GM21529 (cell line): ENCODE results near the gene CTNND2.
"Not testable (repeated sequence)": the region's sequence is repeated elsewhere in the genome, so short reads cannot be mapped to it uniquely, and the experiment has no call there.

ENCODE experiments used
- ATAC-seq: cut with Tn5 transposase; IDR thresholded peaks from one replicate; pipeline ENCODE4 v1.9.1; 2021; ENCODE audit not compliant: unreplicated experiment

The CTNND2 gene

DNA sequence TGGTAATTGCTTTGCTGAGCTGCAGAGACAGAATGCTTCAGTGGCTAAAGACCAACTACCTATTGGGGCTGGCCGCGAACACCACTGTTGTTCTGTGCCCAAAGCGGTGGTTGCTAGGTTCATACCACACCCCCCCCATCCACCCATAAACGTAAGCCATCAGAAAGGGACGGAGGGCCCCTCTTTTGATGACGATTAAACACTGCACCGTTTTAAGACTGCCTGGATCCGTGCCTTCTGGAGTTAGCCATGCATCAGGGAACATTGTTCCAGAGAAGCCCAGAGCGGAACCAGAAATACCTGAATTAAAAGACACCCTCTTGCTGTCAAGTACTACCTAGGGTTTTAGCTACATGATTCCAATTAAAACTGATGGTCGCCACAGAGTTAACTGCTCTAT, 774.1 kb downstream of the CTNND2 start:
- ATAC-seq = no peak

DNA sequence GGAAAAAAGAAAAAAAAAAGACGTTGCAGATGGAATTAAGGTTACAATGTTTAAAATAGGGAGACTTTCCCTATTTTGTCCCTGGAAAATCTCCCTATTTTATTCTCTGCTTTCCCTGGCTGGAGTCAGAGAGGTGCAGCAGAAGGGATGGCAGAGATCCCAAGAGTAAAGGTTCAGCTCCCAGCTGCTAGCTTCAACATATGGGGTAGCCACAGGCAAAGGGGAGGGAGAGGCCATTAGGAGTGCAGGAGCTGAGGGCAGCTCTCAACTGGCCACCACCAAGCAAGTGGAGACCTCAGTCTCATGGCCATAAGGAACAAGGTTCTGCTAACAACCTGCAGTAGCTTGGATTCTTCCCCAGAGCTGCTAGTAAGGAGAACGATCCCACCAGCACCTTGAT, 776.2 kb downstream of the CTNND2 start:
- no peak for ATAC-seq

DNA sequence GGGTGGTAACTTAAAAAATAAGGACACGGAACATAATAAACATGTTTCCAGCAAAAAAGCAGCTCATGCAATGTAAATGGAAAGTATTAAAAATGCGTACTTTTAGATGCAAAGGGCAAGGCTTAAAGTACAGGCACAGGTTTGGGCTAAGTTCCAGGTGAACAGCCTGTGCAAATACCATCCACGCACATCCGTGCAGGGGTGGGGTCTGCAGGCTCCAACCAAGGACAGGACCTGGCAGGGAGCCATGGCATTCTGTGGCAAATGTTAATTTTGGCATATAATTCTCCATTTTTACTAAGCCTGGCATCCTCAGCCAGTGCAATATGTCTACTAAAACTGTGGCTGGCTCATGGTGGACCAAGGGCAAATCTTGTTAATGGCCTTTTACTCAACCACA, 777.4 kb downstream of the CTNND2 start:
- no peak for ATAC-seq

DNA sequence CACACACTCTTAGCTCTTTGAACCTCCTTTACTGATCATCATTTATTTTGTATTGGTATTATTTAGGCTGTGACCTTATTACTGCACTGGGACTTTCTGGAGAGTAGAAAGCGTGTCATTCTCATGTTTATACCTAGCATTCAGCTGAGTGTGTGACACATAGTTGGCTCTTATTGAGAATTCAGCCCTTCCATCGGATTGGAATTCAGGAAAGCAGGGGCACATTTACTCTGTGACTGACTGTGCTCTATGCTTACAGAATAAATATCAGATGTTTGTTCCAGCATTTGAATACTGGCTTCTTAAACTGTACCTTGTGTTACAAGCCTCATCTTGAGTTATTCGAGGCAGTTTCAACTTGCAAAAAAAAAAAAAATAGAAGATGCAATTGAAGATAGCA, 782.4 kb downstream of the CTNND2 start:
- no peak for ATAC-seq

DNA sequence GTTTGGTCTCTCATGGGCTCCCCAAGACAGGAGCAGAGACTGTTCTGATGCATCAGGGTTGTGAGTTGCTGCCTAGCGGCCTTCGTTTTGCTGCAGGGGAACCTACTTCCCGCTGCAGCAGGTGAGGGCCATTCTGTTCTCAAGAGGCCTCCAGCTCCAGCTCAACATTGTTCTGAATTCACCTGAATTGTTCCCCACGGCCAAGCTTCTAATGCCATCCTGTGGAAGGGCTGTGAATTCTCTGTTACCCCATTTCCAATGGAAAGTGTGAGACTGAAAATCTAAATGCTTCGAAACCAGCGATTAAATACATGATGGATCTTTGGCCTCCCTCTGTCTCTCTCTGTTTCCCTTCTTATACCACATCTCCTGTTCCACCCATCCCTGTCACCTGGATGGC, 794.1 kb downstream of the CTNND2 start:
- ATAC-seq = no peak

DNA sequence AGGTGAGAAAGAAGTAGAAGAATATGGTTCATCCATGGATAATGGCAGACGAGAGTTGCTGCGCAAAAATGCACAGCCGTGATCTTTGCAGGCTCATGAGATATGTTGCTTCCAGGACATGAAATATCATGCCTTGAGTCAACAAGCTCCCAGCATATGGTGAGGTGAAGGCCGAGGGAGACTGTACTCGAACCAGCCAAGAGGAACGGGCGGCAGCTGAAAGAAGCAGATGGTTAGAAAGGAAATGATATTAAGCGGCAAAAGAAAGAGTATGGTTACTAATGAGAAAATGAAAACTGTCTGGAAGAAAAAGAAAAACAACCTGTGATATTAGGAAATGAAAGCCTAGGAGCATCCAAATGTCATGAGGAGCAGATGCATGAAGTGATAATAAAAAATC, 798.5 kb downstream of the CTNND2 start:
- ATAC-seq = no peak

DNA sequence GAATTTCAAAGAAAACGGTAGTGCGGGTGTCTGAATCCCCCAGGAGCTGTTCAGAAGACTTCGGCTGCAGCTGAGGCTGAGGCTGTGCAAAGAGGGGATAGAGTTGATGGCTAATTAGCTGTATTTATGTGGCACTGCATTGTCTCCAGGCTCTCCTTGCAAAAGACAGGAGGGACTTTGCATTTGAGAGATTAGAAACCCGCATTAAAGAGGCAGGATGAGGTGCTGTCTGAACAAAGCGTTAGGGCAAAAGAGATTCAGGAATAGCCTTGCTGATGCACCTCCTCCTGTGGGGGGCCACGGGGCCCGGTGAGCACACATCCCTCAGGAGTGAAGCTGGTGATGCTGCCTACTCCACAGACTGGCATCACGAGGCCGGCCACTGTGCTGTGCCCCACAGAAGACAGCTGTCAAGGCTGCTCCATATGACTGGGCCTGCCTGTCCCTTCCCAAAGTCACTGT, 799.6 kb downstream of the CTNND2 start:
- ATAC-seq = no peak

DNA sequence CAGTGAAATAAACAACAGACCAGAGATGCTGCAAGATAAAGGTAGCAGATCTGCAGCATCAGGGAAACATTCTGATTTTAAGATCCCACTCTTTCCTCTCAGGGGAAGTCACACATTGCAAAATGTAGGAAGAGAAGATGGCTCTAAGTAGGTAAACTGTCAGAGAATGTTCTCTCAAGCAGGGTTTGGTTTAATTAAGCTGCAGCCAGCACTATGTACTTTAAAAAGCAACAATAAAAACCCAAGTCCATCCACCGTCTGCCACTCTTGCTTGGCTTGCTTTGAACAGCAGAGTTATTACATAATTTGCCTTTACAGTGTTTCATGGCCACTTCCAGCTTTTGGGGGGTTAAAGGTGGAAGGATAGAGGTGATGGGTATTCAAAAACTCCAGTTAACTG, 800.0 kb downstream of the CTNND2 start:
- ATAC-seq = no peak

DNA sequence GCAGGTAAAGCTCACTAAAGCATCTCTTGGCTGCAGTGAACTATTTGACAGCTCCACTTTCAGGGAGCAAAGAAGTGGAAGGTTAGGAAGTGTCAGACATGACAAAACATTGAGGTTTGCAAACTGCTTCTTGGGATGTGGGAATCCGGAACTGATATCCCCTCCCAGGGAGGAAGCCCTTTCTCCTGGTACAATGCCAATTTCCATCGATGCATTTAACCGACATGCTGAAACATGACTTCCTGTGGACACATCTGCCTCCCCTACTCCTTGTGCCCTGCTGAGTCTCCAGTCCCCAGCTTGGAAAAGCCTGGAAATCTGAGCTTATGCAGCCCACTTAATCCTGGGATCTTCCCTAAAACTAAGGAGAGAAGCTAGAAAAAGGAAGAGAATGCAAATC, 820.1 kb downstream of the CTNND2 start:
- no peak for ATAC-seq

DNA sequence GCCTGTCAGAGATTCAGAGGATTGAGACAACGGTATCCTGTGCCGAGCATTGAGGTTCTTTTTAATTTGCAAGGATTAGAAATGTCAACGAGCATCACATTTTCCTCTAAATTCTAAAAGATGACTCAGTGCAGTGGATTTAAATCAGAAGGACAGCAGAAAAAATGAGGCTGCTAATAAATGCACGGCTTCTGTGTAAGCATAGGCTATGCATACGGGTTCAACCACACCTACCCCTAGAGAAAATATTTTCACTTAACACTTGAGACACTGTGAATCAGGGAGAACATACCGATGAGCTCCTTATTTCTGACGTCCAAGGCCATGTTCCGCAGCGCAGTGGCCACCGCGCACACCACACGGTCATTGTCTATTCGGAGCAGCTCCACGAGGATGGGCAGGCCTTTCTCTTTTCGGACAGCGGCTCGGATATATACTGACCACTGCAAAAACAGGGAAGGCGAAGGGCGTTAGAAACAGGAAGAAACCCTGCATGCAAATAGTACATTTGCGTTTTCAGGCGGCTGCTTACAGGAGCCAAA, 821.8 kb downstream of the CTNND2 start:
- ATAC-seq = no peak

DNA sequence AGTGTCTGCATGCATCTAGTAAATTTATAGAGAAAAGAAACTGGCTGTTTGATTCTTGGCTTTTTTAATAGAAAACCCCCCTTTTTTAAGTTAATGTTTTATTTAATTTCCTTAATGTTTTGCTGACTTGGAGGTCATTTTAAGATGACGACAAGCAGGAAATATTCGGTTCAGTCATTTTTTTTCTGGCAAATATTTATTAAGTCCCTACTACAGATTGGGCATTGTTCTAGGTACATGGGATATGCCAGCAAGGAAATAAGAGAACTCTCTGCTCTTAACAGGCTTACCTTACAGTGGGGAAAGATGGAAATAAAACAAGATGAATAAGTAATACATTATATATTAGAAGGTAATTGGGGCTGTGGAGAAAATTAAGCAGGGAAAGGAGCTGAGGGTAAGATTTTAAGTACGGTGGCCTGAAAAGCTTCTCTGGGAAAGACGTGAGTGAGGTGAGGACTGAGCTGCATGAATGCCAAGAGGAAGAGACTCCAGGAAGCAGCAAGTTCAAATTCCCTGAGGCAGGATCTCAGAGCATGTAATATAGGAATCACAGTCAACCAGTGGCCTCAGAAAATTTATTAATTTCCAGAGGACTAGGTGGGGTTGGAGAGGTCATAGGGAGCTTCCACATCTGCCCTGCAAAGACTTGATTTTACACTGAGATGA, 827.2 kb downstream of the CTNND2 start:
- no peak for ATAC-seq

DNA sequence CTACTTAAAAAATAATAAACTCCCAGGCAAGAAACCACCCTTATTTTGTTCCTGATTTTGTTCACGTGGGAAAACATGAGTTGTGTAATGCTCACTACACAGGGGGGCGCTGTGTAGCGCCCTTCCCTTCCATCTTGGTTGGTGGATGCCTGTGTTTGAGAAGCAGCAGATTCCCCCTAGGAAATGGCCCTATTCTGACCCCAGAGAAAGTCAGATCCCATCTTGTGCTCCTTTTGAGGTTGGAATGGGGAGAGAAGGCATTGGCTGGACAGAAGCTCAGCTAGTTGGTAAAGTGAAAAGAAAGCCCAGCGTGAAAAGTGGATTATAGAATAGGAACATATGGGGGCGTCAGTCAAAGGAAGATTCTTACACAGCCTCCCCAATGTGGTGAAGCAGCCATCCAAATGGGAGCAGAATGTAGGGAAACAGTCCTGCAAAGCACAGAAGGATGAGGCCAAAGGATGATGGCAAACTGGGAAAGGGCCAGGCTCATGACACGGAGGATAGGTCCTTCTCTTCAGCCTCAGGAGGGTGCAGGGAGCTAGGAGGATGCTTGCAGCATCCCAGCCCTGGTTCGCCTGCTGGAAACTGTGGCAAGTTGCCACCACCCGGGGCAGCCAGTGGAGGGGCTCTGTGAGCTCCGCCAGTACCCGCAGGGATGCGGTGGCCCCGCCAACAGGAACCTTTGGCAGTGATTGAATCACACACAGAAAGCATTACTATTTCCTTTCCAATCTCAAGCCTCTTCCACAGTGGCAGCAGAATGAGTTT, 829.0 kb downstream of the CTNND2 start:
- ATAC-seq = no peak

DNA sequence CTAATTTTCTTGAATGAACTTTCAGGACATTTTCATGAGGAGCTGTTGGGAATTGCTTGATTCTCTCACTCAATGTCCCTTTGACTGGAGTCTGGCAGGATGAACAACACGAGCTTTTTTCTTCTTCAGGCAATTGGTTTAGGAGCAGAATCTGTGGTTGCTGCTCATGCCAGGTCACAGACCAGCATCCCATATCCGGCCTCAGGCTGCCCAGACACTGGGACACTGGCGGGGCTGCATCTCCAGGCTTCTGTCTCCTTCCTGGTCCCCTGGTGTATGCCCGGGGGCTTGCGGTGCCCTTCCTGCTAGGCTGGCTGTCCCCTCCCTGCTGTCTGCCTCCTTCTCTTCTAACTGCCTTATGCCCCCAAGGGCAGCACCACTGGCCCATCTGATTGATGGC, 831.7 kb downstream of the CTNND2 start:
- no peak for ATAC-seq

DNA sequence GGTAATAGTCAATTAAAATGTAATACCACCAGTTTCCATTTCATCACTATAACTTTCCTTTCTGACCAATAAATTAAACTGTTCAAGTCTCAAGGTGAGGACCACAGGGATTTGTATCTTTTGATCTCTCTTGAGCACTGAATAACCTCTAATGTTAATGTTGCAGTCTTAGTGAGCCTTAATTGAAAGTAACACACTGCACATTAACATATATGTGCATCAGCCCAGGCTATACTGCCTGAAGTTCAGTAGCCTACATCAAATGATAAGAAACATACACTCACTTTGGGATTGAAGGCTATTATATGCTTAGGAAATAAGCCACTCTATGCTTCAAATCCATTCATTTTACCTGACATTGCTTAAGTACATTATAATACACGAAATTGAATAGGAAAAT, 832.2 kb downstream of the CTNND2 start:
- ATAC-seq = no peak

DNA sequence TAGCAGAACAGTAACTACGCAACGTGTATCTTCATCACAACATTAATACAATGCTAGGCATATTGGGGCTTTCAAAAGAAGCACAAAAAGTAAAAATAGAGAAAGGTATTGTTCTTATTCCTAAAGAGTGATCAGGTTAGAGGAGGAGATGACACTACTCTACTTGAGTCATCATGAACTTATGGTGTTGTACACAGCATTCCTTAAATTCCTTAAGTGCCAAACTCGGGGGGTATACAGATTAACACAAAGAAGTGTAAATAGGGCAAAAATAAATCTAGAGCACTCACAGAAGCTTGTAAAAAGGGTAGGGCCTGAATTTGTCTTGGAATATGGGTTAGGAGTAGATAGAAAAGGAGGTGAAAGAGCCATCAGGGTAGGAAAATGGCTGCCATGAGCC, 835.2 kb downstream of the CTNND2 start:
- ATAC-seq = no peak

DNA sequence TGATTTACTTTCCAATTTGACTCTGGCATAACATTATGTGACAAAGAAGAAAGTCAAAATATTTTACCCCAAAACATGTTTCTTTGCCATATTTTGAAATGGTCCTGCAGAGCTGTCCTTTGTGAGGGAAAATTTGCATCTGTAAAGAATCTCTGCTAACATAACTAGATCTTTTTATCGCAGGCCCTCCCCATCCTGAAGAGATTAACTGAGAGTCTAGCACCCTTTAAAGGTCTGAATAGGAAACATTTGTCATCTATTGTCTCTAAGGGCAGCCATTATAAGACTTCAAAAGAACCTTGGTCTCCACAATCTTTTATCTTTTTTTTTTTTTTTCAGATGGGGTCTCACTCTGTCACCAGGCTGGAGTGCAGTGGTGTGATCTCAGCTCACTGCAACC, 838.5 kb downstream of the CTNND2 start:
- not testable (repeated sequence) for ATAC-seq

DNA sequence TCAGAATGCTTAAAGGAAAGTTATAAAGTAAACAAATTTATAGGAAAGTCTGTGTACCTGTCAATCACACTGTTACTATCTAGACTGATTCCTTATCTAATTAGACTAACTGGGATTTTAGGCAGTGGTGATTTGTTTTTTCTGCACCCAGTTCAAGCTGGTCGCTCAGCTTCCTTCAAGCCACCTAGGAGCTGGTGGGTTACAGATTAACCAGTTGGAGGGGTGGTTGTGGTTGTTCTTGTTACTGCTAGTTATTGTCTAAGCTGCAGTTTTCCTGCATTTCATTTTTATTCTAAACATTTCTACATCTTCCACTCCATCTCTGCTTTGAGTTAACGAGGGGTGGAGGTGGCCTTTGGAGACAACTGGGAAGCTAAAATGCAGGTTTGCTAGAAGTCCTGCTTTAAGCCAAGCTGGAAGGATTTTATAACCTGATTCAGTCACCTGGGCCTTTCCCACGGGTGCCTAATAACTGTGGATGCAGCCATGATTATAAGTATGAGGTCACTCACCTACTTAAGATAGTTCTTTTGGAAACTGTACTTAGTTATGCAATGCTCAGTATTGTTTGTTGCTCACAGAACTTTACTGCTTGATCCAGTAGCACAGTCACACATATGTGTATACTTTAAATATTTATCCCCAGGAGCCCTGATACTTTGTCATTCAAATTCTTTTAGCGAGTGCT, 839.3 kb downstream of the CTNND2 start:
- no peak for ATAC-seq

DNA sequence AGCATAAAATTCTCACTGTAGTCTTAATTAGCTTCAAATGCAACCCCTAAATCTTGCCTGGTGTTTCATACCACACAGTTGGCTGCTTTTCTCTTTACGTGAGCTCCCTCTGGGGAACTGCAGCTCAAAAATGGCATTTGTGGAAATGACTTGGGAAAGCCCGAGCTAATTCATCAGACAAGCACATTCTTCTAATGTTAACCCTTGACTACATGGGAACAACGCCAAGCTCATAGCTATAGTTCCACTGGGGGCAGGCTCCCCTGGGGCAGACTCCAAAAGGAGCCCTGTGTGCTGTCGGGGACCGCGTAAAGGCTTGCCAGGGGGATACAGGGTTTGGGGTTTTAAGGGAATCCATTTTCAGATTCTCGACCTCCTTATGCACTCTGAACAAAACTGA, 841.8 kb downstream of the CTNND2 start:
- ATAC-seq = no peak

DNA sequence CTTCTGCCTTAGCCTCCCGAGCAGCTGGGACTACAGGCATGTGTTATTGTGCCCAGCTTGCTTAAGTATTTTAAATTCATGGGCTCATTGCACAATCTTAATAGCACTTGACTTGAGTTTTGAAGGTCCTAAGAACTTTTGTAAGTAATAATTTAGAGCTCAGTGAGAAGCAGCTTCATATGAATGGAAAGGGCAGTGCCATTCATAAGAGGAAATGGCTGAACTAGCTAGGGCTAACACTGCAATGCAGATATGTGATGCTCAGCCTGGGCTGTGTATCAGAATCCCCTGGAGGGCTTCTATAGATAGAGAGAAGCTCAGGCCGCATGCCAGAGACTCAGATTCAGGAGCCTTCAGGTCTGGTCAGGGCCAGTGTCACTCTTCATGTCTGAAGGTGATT, 847.7 kb downstream of the CTNND2 start:
- no peak for ATAC-seq

DNA sequence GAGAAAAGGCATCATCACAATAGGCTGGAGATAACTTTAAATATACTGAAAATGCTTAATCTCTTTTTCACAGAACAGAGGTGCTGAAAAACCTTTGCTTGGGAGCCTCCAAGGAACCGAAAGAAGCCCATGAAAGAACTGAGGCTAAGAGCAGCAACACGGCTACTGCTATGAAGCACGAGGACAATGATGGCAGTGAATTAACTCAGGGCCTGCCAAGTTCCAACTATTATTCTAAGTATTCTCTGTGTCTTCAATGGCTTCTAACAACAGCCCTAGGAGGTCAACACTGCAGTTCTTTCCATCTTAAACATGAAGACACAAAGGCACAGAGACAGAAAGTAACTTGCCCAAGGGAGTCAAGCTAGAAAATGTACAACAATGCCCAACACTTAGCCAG, 850.2 kb downstream of the CTNND2 start:
- ATAC-seq = no peak

DNA sequence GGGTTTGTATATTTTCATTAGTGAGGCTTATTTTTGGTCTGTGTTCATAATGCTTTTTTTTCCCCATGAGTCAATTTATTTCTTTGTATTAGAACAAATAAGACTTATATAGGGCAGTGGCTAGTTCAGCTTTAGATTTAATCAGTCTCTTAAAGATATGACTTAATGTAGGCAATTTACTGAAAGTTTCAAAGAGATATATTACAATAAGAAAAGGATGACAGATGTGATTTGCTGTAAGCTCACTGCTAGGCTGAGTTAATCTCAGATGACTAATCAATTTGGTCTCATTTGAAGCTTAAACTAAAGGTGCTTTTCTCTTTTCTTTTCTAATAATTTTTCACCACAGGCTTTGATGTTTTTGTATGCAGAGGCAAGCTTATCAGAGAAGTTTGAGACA, 851.4 kb downstream of the CTNND2 start:
- ATAC-seq = no peak
